ENCODE results near the gene ITPKC. TPM values are rescaled to one million over a fixed set of nuclear protein-coding genes. Genes with fewer than 3 reads are reported as not detected.

The ITPKC gene
- total and polyA plus RNA-seq, 2 of the 13 experiments (the other 11 are each of a cell fraction or from before 2014, with no cell fraction given) = 6.9 to 11.2 TPM

GRCh38 chr19:40776364-40776763 lies 59.5 kb downstream of the ITPKC start:
- ChIA-PET CTCF (ENCODE audit: low intra/inter-chr PET ratio, low total read pairs) (no interaction called here), POLR2A (interaction anchor here (1.4 to 4.1 kb wide), 8 partner anchors 10 to 60 kb away, joined by 4 to 90 read pairs (median 24); partner anchors contain the start of genes ACTMAP, COQ8B, EGLN2 and ITPKC)
- peaks cover 31% of the 10 kb centered on the region for H3K4me1 ChIP-seq (ENCODE audit: insufficient read depth, low read length)
- ATAC-seq = no peak
- H3K4me2 ChIP-seq (ENCODE audit: low read depth, low read length) = peak overlapping the region; percentile 95; the same call in 1 of the 2 replicates
- H3K9ac ChIP-seq (ENCODE audit: insufficient read depth, low read depth, low read length) = no peak overlapping the region
- no peaks in the 10 kb centered on the region for H4K20me1 ChIP-seq (ENCODE audit: insufficient read depth, low read length)
- no peaks in the 10 kb centered on the region for H3K79me2 ChIP-seq (ENCODE audit: insufficient read depth, low read length)
- TF ChIP-seq SKI (IDR thresholded peaks at IDR 0.05; ENCODE audit: partially characterized antibody) (no peak), ZNF770 (CRISPR knock-in tag; IDR thresholded peaks at IDR 0.05) (no peak), ZNF530 (CRISPR knock-in tag; IDR thresholded peaks at IDR 0.05; ENCODE audit: low read depth) (no peak), KIAA2018 (CRISPR knock-in tag; IDR thresholded peaks at IDR 0.05; ENCODE audit: borderline replicate concordance) (no peak), ZBTB43 (CRISPR knock-in tag; conservative IDR thresholded peaks at IDR 0.05) (no peak), PLRG1 (conservative IDR thresholded peaks at IDR 0.05) (no peak)
- no peak for FAIRE-seq
- no peaks in the 10 kb centered on the region for H3K36me3 ChIP-seq (replicated peaks in 1 of 2; ENCODE audit: control insufficient read depth in 1 of 2, insufficient read depth in 2 of 2, low read length in 2 of 2)
- no peak overlapping the region for H3K4me3 ChIP-seq (replicated peaks in 1 of 3; ENCODE audit: insufficient read depth in 1 of 3, low read depth in 2 of 3, low read length in 3 of 3)
- intact Hi-C loops (cut with micrococcal nuclease; ENCODE audit: unreplicated experiment) (no loop called here), in situ Hi-C loops (cut with HindIII; ENCODE audit: extremely low pct_ligation_motif_present, low pct_unique_long_range_greater_than_20kb) (no loop called here)
- no peak overlapping the region for H3K27ac ChIP-seq (ENCODE audit: extremely low read length, insufficient read depth, low read length)
- H3K9me3 ChIP-seq (ENCODE audit: low read length) = no peaks in the 10 kb centered on the region
- WGBS (ENCODE audit: low lambda C conversion rate) = 75% methylated on average over 7 of the region's 7 CpGs
- DNase-seq (ENCODE audit: low spot score) = no peak
- BruUV-seq (replicated peaks) = no TSS peak
- no peak overlapping the region for H2AFZ ChIP-seq (ENCODE audit: low read length)
- H3K27me3 ChIP-seq (ENCODE audit: control insufficient read depth in 1 of 2, insufficient read depth in 2 of 2, low read length in 2 of 2) = no peaks in the 10 kb centered on the region; a peak in 1 of 5 replicates

All from HepG2 (cell line).